DND-41 (cell line): ENCODE measurements around the gene NODAL.

ENCODE experiments used
- ATAC-seq: fragments of 200-7000 bp; cut with Tn5 transposase; 3 replicates; pipeline ENCODE4 v1.9.1; 2021; ENCODE audit warnings: low read depth; ENCODE audit not compliant: insufficient read depth
- DNase-seq: peaks from one replicate; pipeline ENCODE4 v3.0.0-alpha.2; 2020
- H2AFZ ChIP-seq: 2 replicates; pipeline ENCODE4 v1.6.0; 2012; ENCODE audit warnings: low read depth, low read length
- H3K27ac ChIP-seq: 2 replicates; pipeline ENCODE4 v1.5.1; 2012; ENCODE audit warnings: low read length, inconsistent platforms
- H3K27me3 ChIP-seq: fragments of 200-600 bp; sonication (generic); 2 replicates; pipeline ENCODE4 v1.6.0; 2012; ENCODE audit warnings: low read length, mild to moderate bottlenecking, inconsistent platforms; ENCODE audit not compliant: insufficient read depth, poor library complexity
- H3K36me3 ChIP-seq: 2 replicates; pipeline ENCODE4 v1.5.1; 2012; ENCODE audit warnings: low read length, inconsistent platforms; ENCODE audit not compliant: insufficient read depth
- H3K4me1 ChIP-seq: 2 replicates; pipeline ENCODE4 v1.5.1; 2012; ENCODE audit warnings: mild to moderate bottlenecking, low read length; ENCODE audit not compliant: insufficient read depth
- H3K4me2 ChIP-seq: 2 replicates; pipeline ENCODE4 v1.6.0; 2012; ENCODE audit warnings: mild to moderate bottlenecking, moderate library complexity, low read length, inconsistent platforms; ENCODE audit not compliant: insufficient read depth
- H3K4me3 ChIP-seq, 2 experiments: fragments of 200-600 bp in 1 of 2; shearing (Covaris generic) in 1 of 2; 2 replicates each; pipeline ENCODE4 v1.5.1; 2012 to 2016; ENCODE audit warnings: inconsistent platforms in 2 of 2, low read length in 2 of 2, mild to moderate bottlenecking in 2 of 2, low read depth in 1 of 2, moderate library complexity in 1 of 2
- H3K79me2 ChIP-seq: 2 replicates; pipeline ENCODE4 v1.6.0; 2012; ENCODE audit warnings: low read length, inconsistent platforms; ENCODE audit not compliant: insufficient read depth
- H3K9ac ChIP-seq: 2 replicates; pipeline ENCODE4 v1.6.0; 2012; ENCODE audit warnings: low read depth, mild to moderate bottlenecking, inconsistent platforms, low read length, moderate library complexity
- H3K9me3 ChIP-seq: 2 replicates; pipeline ENCODE4 v1.5.1; 2012; ENCODE audit warnings: low read length, moderate library complexity, mild to moderate bottlenecking, inconsistent platforms; ENCODE audit not compliant: insufficient read depth, severe bottlenecking
- H4K20me1 ChIP-seq: 2 replicates; pipeline ENCODE4 v1.6.0; 2012; ENCODE audit warnings: low read length; ENCODE audit not compliant: insufficient read depth
- EZH2 ChIP-seq: IDR thresholded peaks from 3 replicates; pipeline ENCODE4 v1.6.1; 2012; ENCODE audit warnings: borderline replicate concordance, low read depth, mild to moderate bottlenecking, moderate library complexity, low read length, inconsistent platforms; ENCODE audit not compliant: severe bottlenecking
- TF ChIP-seq, protein P1 (sequence below): IDR thresholded peaks from 2 replicates; pipeline ENCODE4 v1.5.1; 2012; ENCODE audit warnings: borderline replicate concordance, low read length, moderate library complexity, mild to moderate bottlenecking; ENCODE audit not compliant: poor library complexity, severe bottlenecking; ENCODE audit errors: extremely low read depth

The NODAL gene

DNA sequence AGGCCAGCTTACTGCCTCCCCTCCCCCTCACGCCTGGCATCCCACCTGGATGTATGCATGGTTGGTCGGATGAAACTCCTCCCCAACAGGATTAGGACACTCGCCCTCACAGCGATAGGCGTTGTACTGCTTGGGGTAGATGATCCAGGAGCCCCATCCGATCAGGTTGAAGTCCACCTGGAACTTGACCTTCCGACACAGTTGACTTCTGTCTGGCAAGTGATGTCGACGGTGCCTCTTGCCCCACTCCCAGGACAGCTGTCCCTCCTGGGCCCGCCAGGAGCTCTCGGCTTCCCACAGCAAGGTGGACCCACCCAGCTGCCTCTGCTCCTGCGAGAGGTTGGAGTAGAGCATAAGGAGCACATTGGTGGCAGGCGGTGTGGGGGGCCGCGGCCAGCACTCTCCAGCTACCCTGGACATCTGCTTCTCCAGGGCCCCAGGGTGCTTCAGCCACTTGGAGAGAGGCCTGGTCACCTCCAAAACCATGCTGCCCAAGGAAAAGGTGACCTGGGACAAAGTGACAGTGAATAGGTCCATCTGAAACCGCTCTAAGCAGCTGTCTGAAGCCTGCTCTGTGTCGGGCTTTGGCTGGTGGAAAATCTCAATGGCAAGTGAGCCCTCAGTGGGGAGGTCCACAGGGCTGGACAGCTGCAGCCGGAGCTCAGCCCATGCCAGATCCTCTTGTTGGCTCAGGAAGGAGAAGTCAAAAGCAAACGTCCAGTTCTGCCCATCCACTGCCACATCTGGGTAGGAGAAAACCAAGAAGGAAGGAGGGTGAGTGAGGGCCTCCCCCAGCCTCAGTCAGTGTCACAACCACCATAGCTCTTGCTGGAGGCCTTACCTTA lies 6.0 kb downstream of the NODAL start:
- H3K4me3 ChIP-seq: no peak overlapping the region
- TF ChIP-seq, protein P1, sequence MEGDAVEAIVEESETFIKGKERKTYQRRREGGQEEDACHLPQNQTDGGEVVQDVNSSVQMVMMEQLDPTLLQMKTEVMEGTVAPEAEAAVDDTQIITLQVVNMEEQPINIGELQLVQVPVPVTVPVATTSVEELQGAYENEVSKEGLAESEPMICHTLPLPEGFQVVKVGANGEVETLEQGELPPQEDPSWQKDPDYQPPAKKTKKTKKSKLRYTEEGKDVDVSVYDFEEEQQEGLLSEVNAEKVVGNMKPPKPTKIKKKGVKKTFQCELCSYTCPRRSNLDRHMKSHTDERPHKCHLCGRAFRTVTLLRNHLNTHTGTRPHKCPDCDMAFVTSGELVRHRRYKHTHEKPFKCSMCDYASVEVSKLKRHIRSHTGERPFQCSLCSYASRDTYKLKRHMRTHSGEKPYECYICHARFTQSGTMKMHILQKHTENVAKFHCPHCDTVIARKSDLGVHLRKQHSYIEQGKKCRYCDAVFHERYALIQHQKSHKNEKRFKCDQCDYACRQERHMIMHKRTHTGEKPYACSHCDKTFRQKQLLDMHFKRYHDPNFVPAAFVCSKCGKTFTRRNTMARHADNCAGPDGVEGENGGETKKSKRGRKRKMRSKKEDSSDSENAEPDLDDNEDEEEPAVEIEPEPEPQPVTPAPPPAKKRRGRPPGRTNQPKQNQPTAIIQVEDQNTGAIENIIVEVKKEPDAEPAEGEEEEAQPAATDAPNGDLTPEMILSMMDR: no peak
- no peak for TF ChIP-seq EZH2
- H3K27ac ChIP-seq: no peak overlapping the region
- no peak overlapping the region for H2AFZ ChIP-seq
- H3K36me3 ChIP-seq: no peaks in the 10 kb centered on the region
- ATAC-seq (no peak), DNase-seq (no peak)
- H3K4me1 ChIP-seq: no peaks in the 10 kb centered on the region
- H4K20me1 ChIP-seq: peaks cover 3% of the 10 kb centered on the region; the same call in 1 of the 2 replicates
- H3K27me3 ChIP-seq: no peaks in the 10 kb centered on the region
- H3K79me2 ChIP-seq: no peaks in the 10 kb centered on the region
- H3K4me2 ChIP-seq: no peak overlapping the region
- no peak overlapping the region for H3K9ac ChIP-seq
- H3K9me3 ChIP-seq: no peaks in the 10 kb centered on the region

DNA sequence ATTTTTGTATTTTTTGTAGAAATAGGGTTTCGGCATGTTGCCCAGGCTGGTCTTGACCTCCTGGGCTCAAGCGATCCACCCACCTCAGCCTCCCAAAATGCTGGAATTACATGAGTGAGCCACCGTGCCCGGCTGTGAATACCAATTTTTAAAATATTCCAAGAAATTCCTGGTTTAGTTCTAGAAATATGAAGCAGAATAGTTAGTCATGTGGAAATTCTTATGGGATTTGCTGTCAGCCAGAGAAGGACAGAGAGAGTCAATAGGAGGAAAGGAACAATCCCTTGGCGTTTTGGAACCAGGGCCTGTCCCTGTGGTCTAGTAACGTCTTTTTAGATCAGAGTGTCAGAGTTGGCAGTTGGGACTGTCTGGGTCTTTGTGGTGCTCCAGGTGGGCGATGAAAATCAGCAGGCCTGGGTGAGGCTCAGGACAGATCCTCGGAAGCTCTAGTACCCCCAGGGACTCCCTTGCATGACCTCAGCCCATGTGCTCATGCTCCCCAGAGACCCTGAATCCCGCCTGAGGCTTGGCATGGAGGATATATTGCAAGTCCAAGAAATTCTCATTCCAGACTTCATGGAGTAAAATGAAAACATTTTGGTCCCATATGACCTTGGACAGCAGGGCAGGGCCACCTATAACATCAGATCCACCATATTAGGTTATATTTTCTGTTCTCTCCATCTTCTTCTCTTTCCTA lies 7.8 kb downstream of the NODAL start:
- H3K27me3 ChIP-seq: no peaks in the 10 kb centered on the region
- H3K79me2 ChIP-seq: no peaks in the 10 kb centered on the region
- TF ChIP-seq, protein P1: no peak
- TF ChIP-seq EZH2: no peak
- no peak overlapping the region for H3K4me2 ChIP-seq
- H3K9me3 ChIP-seq: no peaks in the 10 kb centered on the region
- H3K36me3 ChIP-seq: peaks cover 11% of the 10 kb centered on the region; the same call in 1 of the 2 replicates
- no peak overlapping the region for H2AFZ ChIP-seq
- H3K4me1 ChIP-seq: no peaks in the 10 kb centered on the region
- H4K20me1 ChIP-seq: peaks cover 3% of the 10 kb centered on the region; the same call in 1 of the 2 replicates
- no peak overlapping the region for H3K27ac ChIP-seq
- no peak for DNase-seq
- H3K4me3 ChIP-seq: no peak overlapping the region
- ATAC-seq: no peak
- no peak overlapping the region for H3K9ac ChIP-seq

DNA sequence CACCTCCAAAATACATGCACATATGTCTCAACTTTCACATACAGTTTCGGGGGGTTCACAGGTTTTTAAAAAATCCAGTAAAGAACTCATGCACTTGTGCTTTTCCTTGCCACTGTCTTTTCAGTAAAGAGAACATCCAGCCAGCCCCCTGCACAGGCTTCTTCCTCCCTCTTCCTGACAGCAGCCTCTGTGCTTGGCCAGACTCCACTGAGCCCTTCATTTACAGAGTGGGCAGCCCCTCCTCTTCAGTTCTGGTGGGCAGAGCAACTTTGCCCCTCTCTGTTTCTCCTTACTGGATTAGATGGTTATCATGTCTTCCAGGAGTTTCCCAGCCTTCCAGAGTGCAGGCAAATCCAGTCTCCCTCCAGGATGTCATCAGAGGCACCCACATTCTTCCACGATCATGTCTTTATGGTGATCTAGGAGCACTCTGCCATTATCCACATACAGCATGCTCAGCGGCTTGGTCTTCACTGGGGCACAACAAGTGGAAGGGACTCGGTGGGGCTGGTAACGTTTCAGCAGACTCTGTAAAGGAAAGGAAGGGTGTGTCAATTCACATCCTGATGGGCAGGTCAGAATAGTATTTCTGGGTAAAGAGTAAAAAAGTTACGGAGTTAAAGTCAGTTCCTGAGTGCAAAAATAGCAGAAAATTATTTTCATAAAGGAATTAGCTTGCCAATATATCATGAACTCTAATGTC lies 8.8 kb downstream of the NODAL start:
- H3K27me3 ChIP-seq: no peaks in the 10 kb centered on the region
- no peak overlapping the region for H3K4me3 ChIP-seq
- peaks cover 3% of the 10 kb centered on the region; the same call in 1 of the 2 replicates for H4K20me1 ChIP-seq
- no peak overlapping the region for H3K9ac ChIP-seq
- peaks cover 20% of the 10 kb centered on the region; the same call in 1 of the 2 replicates for H3K36me3 ChIP-seq
- DNase-seq (no peak), ATAC-seq (no peak)
- TF ChIP-seq, protein P1: no peak
- no peak for TF ChIP-seq EZH2
- H3K4me2 ChIP-seq: no peak overlapping the region
- no peaks in the 10 kb centered on the region for H3K4me1 ChIP-seq
- no peak overlapping the region for H2AFZ ChIP-seq
- no peaks in the 10 kb centered on the region for H3K9me3 ChIP-seq
- H3K27ac ChIP-seq: no peak overlapping the region
- H3K79me2 ChIP-seq: no peaks in the 10 kb centered on the region
